ENCODE results near the gene HOXA5.

- TF ChIP-seq CTCF (conservative IDR thresholded peaks at IDR 0.05 in 1 of 2, IDR thresholded peaks at IDR 0.05 in 1 of 2; ENCODE audit: low read depth in 1 of 2, low read length in 2 of 2) (no peak), EZH2 (IDR thresholded peaks at IDR 0.05; ENCODE audit: low read length, missing control alignments) (no peak)
Observed at GRCh38 chr7:27091941-27092818, 51.3 kb downstream of the HOXA5 start.

Measured in fibroblast of lung (primary cell).